Neural cell (in vitro differentiated cells): ENCODE data around the gene STIM1.

Source experiments
- CTCF ChIP-seq: fragments of 450-650 bp; IDR thresholded peaks from 2 replicates; pipeline ENCODE4 v1.5.1; 2014; ENCODE audit warnings: antibody characterized with exemption, mild to moderate bottlenecking, moderate library complexity; ENCODE audit not compliant: poor library complexity, severe bottlenecking
- EP300 ChIP-seq: fragments of 450-650 bp; conservative IDR thresholded peaks from 2 replicates; pipeline ENCODE4 v1.6.1; 2014; ENCODE audit warnings: antibody characterized with exemption, mild to moderate bottlenecking, moderate library complexity; ENCODE audit not compliant: poor library complexity, severe bottlenecking
- EZH2 ChIP-seq: fragments of 200-600, 300-800 bp; shearing (Covaris generic), sonication (generic); IDR thresholded peaks from 2 replicates; pipeline ENCODE4 v1.6.1; 2014; ENCODE audit warnings: antibody characterized with exemption, low read length, borderline replicate concordance, mild to moderate bottlenecking; ENCODE audit not compliant: insufficient read depth, poor library complexity, severe bottlenecking
- POLR2AphosphoS5 ChIP-seq: IDR thresholded peaks from 2 replicates; pipeline ENCODE4 v1.6.1; 2012
- RAD21 ChIP-seq: fragments of 450-650 bp; conservative IDR thresholded peaks from 2 replicates; pipeline ENCODE4 v1.6.1; 2014; ENCODE audit warnings: antibody characterized with exemption, mild to moderate bottlenecking, moderate library complexity
- TAF1 ChIP-seq: IDR thresholded peaks from 2 replicates; pipeline ENCODE4 v1.6.1; 2012; ENCODE audit warnings: low read depth
- TF ChIP-seq, protein P1 (sequence below): IDR thresholded peaks from 2 replicates; pipeline ENCODE4 v1.6.1; 2012; ENCODE audit warnings: borderline replicate concordance

DNA sequence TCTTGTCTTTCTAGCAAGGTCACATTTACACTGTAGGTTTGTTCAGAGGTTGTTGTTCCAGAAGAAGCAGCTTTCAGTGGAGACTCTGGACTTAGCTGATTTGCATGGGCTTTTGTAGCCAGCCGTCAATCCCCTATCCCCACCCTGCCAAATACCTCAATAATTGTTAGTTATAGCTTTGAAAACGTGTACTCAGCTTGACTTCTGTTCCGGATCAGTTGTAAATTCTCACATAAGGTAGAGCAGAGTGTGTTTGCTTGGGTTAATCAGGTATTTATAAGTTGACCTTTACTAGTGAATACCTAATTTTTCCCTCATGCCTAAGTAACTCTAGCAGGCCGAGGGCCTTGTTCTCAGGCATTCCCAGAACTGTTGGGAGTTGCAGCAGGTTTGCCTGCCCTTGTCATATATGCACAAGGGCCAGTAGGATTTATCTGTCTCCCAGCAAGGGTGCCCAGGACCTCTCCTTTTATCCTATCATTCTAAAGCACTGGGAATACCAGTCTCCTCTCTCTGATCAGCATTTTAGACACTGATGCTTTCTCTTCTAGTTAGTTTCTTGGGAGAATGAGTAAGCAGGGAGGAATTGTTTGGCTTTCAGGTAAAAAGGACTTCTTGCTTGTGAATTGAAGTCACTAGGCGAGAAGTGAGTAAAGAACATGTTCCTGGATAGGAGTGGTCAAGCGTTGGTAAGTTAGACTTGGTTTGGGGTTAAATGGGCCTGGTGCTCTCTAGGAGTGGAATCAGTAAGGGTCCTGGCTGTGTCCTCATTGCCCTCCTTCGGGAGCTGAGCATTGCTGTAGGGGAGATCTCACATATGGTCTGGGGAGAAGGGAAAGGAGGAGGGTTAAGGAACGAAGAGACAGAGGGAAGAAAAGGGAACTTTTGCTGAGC is 22.1 kb downstream of the STIM1 start:
- no peak for TF ChIP-seq EZH2
- no peak for TF ChIP-seq TAF1
- no peak for TF ChIP-seq CTCF
- TF ChIP-seq RAD21: no peak
- TF ChIP-seq, protein P1, sequence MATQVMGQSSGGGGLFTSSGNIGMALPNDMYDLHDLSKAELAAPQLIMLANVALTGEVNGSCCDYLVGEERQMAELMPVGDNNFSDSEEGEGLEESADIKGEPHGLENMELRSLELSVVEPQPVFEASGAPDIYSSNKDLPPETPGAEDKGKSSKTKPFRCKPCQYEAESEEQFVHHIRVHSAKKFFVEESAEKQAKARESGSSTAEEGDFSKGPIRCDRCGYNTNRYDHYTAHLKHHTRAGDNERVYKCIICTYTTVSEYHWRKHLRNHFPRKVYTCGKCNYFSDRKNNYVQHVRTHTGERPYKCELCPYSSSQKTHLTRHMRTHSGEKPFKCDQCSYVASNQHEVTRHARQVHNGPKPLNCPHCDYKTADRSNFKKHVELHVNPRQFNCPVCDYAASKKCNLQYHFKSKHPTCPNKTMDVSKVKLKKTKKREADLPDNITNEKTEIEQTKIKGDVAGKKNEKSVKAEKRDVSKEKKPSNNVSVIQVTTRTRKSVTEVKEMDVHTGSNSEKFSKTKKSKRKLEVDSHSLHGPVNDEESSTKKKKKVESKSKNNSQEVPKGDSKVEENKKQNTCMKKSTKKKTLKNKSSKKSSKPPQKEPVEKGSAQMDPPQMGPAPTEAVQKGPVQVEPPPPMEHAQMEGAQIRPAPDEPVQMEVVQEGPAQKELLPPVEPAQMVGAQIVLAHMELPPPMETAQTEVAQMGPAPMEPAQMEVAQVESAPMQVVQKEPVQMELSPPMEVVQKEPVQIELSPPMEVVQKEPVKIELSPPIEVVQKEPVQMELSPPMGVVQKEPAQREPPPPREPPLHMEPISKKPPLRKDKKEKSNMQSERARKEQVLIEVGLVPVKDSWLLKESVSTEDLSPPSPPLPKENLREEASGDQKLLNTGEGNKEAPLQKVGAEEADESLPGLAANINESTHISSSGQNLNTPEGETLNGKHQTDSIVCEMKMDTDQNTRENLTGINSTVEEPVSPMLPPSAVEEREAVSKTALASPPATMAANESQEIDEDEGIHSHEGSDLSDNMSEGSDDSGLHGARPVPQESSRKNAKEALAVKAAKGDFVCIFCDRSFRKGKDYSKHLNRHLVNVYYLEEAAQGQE: no peak
- TF ChIP-seq EP300: no peak
- TF ChIP-seq POLR2AphosphoS5: no peak
